ENCODE measurements around the gene TFF3.

TFF3 gene

DNA sequence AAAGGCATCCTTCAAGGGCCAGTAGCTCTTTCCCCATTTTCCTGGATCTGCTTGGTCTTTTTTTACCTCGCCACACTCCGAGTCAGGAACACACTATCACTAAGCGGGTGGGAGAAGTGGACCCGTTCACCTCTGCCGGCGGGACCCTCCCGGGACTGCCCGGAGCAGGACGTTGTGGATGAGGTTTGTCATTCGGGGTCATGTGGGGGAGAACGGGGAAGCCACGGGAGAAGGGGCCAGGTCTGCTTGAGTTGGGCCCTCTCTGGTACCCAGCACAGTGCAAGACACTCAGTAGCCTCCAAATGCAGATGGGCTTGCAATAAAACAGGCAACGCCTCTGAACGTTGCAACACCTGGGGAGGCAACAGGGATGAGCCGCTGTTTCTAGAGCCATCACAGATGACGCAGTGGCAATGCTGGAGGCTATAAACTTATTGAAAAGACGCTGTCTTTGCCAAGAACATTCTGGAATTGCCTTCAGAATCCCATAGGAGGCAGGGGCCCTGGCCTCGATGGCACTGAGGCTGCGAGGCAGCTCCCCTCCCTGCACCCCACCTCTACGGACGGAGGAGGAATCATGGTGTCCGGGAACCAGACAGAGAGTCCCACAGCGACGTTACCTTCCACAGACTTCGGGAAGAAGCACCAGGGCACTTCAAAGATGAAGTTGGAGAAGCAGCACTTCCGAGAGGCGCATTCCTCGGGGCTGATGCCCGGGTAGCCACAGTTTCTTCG is 31.8 kb upstream of the TFF3 start:
- no peak for DNase-seq (ENCODE audit: low read depth in 3 of 3)

DNA sequence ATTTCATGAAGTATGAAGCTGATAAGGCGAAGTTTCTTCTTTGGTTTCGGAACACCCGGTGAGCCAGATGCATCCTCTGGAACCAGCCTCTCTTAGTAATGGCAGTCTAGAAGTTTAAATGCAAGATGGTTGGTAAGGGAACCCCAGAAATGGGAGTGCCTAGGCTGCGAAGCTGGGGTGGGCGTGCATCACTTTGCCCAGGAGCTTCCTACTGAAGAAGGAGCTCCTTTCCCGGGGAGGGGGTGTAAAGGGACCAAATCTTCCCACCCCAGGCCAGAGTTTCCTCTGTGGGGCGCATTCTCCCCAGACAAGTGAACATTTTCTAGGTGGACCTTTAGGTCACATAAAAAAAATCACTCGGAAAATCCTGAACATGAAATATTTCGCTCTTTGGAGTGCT is 31.2 kb upstream of the TFF3 start:
- DNase-seq (ENCODE audit: low read depth in 3 of 3), result no peak

DNA sequence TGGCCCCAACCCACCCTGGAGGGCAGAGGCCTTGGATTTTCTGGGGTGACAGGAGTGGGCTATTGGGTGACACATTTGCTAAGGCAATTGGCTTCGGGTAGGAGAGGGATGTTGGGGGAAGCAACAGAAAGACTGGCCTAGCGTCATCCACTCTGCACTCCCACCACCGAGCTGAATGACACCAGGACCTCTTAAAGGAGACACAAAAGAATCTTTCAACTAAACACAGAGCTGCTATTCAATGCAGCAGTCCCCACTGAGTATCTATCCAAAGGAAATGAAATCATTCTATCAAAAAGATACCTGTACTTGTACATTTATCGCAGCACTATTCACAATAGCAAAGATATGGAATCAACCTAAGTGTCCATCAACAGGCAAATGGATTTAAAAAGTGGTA is 29.4 kb upstream of the TFF3 start:
- no peak for DNase-seq (ENCODE audit: low read depth in 3 of 3)

DNA sequence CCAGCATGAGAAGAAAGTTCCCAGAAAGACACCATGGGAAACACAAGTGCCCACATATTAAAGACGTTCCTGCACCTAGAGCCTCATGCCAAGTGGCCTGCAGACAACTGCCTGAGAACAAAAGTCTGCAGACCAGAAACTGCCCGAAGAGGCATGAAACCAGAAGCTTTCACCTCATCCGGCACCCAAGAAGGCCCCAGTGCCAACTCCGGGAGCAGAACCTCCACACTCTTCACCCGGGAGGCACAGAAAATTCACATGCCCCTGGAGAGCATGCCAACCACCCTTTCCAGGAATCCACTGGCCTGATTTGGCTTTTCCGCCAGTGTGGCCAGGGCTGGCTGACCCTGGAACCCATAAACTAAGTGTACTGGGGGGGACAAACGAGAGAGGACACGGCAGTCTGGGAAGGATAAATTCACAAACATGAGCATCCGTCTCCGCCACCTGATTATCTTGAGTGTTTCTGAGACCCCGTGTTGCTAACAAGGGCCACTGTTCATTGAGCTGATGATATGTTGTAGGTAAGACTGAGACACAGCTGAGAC is 28.8 kb upstream of the TFF3 start:
- DNase-seq (ENCODE audit: low read depth in 3 of 3), result no peak

DNA sequence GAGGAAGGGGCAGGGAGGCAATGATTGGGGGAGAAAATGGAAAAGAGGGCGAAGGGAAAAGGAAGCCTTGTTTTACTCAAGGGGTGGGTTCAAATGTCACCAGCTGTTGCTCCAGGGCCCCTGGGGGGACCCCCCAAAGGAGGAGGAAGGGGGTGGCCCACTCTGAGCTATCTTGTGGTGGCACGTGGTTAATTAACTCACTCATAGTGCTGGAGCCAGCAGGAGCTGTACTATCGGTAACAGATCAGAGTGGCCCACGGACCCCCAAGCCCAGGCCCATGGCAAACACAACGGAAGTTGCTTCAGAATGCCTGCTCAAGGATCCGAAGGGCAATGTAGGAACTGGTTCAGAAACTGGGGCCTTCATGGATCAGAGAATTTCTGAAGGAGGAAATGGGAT is 28.3 kb upstream of the TFF3 start:
- no peak for DNase-seq (ENCODE audit: low read depth in 3 of 3)

DNA sequence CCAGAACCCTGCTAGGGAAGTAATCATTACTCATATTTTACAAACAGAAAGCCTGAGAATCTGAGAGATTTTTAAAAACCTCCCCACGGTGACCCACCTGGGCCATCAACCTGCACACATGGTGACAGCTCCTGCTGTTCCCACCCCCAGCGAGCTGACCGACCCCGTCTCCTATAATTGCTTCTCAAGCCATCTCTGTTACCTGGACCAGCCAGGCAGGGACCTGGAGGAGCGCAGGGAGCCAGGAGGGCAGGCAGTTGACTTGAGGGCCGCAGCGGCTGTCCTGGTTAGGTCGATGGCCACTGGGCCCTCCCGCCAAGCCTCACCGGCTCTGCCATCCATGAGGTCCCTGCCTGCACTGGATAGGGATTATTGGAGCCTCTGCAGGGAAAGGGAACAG is 27.9 kb upstream of the TFF3 start:
- DNase-seq (ENCODE audit: low read depth in 3 of 3), result no peak

DNA sequence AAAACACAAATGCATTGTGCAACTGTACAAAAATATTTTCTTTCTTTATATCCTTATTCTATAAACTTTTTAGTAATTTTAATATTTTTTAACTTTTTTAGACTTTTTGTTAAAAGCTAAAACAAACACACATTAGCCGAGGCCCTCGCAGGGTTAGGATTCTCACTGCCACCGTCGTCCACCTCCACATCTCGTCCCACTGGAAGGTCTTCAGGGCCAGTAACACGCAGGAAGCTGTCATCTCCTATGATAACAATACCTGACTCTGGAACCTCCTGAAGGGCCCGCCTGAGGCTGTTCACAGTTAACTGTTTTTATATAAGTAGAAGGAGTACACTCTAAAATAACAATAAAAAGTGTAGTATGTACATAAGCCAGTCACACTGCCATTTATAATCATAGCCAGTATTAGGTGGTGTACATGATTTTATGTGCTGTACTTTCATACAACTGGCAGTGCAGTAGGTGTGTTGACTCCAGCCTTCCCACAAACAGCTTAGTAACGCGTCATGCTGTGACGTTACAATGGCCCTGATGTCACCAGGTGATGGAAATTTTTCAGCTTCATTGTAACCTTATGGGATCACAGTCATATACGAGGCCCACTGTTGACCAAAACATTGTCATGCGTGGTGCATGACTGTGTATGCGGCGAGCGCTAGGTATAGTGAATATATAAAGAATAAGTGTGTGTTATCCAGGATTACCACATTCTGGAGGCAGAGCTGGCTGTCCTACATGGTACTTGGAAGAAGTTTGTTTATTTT is 26.8 kb upstream of the TFF3 start:
- DNase-seq (ENCODE audit: low read depth in 3 of 3), result no peak

DNA sequence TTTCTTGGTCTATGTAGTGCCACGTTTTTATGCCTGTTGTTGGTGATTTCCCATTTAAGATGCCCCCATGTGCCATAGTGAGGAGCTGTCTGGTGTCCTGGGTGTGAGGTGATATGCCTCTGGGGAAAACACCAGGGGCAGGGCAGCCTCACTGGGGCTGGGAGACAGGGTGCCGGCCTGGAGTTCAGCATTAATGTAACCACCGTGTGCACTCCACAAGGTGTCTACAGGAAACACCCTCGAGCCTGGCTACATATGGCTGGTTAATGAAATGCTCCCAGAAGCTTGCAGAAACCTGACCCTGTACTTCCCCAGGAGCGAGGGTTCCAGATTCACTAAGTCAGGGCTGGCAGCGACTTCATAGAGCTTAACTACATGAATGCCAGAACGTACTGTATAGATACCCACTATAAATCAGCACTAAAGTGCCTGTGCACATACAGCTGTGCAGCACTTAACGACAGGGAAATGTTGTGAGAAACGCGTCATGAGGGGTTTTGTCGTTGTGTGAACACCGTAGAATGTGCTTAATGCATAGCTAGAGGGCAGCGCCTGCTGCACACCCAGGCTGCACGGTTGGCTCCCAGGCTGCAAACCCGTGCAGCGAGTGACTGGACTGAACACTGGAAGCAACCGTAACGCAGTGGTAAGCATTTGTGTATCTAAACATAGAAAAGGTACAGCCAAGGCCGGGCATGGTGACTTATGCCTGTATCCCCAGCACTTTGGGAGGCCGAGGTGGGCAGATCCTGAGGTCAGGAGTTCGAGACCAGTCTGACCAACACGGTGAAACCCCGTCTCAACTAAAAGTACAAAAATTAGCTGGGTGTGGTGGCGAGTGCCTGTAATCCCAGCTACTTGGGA is 25.2 kb upstream of the TFF3 start:
- DNase-seq (ENCODE audit: low read depth in 3 of 3), result no peak

DNA sequence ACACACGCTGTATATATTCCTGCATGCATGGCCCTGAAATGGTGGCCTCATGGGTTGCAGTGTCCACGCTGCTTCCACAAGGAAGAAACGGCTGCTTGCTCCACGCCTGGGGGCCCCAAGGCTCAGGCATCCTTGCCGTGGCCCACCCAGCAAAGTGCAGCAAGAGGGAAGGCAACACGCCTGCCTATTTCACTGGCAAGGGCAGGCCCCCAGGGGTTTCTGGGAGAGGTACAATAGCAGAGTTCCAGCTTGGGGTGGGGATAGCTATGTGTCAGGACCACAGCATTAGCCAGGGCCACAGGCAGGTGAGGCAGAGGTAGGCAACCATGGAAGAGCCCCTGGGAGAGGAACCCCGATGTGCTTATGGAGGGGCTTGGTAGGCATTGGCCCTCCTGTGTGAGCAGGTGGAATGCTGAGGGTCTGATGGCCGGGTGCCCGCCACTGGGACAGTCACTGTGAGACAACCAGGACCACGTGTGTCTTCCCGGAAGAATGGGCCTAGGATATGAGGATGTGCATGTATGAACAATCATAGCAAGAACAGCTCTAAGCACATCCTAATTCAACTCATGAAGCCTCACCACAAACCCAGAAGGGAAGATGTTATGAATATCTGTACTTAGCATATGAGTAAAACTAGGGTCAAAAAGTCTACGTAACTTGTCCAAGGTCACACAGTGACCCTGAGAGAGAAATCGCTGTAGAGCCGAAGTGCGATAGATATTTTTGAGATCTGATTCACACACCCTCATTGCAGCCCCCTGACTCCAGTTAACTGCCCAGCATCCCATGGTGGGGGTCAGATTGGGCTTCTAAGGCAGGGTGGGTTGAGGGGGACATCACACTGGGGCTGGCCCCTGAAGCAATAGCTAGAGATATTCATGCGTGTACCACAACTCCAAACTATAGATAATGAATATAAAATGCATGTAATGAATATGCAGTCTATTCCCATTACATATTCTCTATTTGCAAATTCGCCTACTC is 23.8 kb upstream of the TFF3 start:
- no peak for DNase-seq (ENCODE audit: low read depth in 3 of 3)

DNA sequence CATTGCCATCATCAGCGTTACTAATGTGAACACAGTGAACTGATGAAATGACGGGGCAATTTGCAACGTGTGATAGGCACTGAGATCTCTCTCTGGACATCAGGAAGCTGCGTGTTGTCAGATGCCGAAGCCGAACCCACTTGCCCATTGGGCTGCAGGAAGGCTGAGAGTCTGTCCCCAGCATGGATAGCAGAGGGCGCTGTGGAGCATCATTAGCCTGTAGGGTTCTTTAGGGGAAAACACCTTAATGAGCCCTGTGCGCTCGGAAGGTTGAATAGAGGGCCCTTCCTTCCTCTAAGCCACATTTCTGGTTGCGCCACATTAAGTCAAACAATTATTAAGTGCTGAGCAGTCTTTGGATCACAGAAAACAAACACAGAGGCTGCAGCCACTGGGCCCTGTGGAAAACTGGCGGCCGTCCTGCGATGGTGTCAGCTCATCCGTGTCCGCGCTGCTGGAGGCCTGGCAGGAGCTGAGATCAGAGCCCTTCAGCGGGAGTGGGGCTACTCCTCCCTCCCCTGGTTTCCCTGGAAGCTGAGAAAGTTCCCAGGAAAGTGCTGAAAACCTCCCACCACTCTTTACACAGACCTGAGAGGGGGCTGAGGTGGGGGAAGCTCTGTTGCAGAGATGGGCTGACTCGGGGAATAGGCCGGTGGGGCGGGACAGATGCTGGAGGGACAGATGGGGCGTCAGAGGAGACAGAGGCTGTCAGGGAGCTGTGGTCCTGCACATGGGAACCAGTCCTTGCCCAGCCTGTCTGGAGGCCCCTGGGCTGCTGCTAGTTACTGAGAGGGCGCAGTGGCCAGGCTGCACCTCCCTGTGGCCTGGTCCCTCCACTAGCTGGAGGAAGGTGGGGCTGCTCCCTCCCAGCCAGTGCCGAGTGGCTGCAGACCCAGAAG is 22.9 kb upstream of the TFF3 start:
- DNase-seq (ENCODE audit: low read depth in 3 of 3), result peak; percentile 63 to 71 (median 65)

DNA sequence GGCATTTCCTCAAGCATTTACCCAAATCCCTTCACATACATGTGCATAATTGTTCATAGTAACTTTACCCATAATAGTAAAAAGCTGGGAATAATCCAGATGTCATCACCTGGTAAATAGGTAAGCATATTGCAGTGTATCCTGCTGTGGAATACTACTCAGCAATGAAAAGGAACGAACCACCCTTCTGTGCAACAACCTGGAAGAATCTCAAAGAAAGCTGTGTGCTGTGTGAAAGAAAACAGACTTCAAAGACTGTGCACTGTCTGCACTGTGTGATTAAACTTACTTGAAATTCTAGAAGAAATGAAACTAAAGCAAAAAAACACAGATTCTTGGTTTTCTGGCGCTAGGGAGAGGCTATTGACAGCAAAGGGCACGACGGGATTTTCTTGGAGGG is 22.1 kb upstream of the TFF3 start:
- DNase-seq (ENCODE audit: low read depth in 3 of 3), result no peak

DNA sequence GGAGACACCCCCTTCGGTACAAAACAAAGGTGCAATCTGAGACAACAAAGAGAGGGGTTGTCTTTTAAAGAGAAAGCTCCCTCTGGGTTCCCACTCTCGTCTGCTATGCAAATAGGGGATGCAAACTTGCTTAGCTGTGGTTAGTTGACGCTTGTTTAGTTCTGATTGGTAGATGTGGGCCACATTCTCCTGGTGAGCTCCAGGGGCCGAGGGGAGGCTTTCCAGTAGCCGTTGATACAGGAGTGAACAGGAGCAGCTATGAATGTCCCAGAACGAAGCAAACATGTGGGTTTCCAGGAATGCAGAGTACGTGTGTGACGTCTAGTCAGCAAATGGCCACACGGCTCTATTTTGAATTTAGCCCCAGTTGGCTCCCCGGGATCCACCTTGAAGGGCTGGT is 20.8 kb upstream of the TFF3 start:
- no peak for DNase-seq (ENCODE audit: low read depth in 3 of 3)

DNA sequence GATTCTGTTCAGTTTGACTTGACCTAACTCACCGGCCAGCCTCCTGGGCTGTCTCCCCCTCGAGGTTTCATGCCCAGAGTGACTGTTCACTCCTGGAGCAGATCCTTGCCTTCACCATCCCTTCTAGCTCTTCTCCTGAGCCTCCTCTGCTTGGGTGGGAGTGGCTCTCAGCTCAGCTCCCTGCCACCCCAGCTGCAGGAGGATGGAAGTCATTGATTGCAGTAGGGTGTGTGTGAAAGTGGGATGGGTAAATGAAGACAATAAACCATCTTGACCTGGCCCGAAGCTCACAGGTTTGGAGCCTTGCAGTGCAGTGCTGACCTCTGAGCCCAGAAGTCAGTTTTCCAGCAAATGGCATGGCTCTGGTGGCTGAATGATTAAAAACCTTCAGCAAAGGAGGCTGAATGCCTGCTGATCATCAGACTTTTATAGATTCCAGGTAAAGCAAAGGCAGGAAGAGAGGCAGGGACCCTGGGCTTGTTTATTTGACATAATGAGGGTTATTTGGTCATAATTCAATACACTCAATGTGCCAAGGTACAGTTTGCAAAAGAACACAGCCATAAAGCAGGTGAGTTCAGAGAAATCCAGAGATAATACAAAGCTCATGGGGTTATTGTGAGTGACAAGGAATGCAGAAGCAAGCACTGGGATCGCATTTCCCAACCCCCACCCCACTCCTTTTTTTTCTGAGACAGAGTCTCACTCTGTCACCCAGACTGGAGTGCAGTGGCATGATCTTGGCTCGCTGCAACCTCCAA is 17.5 kb upstream of the TFF3 start:
- no peak for DNase-seq (ENCODE audit: low read depth in 3 of 3)

DNA sequence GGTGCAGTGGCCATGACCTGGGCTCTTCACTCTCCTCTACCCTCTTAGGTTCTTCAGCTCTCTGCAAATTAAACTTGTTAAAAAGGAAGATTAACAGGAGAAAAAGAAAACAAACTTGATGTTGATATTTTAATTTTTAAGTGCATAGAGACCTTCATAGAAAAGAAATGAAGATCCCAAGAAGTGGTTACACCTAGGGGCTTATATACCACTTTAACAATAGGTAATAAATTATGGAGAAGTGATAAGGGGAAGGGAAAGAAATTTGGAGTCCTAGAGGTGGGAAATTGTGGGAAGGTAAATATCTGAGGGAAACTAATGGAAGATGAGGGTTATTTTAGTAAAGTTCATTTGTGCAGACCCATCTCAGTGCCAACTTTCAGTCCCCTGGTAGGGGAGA is 16.5 kb upstream of the TFF3 start:
- no peak for DNase-seq (ENCODE audit: low read depth in 3 of 3)

DNA sequence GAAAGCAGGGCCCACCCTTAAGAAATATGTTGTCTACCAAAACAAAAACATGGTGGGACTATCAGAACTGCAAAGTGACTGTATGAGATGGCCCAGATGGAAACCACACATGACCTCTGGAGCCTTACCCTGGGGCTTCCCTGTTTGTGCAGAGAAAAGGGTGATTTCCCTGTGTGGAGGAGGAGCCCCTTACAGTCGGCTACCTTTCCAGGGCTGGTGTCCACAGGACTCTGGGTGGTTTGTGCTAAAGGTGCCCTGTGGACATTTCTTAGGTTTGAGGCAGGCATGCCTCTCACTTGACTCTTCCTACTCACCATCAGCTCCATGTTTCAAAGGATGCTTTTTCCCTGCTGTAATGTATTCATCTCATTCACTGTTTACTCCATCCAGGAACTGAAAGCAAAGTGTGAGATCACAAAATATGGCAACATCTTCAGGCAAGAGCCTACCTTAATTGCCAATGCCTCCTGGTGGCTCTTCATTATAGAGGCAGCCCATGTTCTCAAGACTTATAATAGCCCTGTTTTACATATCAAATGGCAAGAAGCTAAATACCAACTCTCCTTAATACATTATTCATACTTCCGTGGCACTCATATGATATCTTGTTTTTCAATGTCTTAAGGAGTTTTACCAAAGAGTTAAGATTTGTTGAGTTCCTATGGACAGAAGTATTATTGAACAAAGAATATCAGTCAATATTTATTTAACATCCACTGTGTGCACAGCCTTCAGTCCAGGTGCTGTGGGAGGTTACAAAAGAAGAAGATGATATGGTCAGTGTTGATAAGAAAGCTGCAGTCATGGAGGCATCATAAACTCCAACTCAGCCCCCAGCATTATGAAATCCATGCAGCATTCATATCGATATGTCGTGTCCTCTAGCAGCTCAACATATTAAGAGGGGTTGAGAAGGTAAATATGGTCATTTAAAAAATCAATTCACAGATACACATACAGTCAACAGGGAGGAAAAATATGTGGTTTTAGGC is 15.5 kb upstream of the TFF3 start:
- no peak for DNase-seq (ENCODE audit: low read depth in 3 of 3)

DNA sequence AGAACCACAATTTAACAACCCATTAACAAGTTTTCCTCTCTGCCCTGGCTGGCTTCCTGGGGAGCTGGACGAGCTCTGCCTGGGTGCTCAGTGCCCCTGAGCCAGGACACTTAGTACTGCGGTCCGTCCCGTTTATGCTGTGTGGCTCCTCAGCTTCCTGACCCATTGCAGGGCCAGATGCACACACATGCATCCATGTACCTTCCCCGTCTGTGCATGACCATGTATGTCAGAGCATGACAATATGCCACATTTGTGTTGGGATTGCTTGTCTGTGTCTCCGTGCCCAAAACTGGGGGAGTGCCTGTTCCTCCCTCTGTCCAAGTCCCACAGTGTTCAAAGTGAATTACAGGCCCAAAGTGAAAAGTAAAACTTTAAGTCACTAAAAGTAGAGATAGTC is 9.7 kb upstream of the TFF3 start:
- DNase-seq (ENCODE audit: low read depth in 3 of 3), result no peak

DNA sequence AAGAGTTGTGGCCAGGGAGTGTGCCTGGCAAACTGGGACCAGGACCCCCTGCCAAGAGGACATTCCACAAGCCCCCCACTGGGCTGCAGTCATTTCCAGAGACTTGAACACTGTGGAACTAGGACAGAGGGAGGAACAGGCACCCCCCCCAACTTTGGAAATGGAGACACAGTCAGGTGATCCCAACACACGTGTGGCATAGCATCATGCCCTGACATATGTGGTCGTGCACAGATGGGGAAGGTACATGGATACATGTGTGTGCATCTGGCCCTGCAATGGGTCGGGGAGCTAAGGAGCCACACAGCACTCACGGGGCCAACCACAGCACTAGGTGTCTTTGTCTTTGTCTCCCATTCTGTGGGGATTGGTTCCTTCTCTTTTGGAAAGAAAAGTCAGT is 6.6 kb upstream of the TFF3 start:
- DNase-seq (ENCODE audit: low read depth in 3 of 3), result no peak

DNA sequence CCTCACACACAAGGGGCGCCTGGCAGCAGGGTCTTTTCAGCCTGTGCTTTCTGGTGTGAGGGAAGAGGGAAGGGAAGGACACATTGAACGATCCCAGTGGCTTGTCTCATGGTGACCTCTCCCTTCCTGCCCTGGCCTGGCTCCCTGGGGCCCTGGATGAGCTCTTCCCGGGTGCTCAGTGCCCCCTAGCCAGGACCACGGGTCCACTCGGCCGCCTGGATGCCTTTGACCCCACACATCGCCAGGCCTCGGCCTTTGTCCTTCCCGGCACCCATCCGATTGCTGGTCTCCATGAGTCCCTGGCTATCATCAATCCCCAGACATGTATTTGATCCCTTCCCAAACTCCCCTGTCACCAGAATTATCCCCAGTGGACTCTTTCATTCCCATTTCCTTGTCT is 6.0 kb upstream of the TFF3 start:
- no peak for DNase-seq (ENCODE audit: low read depth in 3 of 3)

Measured in stimulated activated CD4-positive, alpha-beta T cell treated with anti-CD3 and anti-CD28 coated beads, TNF-alpha, amount 100 ng/mL, for 48 hours (primary cell).